Muscle layer of duodenum (tissue), 2 donors: Measurements from ENCODE around the gene MYO15A.

Source experiments
- H3K27ac ChIP-seq: one replicate; pipeline ENCODE4 v1.7.0; 2013; ENCODE audit warnings: mild to moderate bottlenecking, low read length
- H3K27me3 ChIP-seq: one replicate; pipeline ENCODE4 v1.7.0; 2013; ENCODE audit warnings: low read depth, mild to moderate bottlenecking, control low read depth, low read length
- H3K36me3 ChIP-seq, 2 donors: one replicate each; pipeline ENCODE4 v1.7.0; 2013; ENCODE audit warnings: low read length in 2 of 2, control low read depth in 1 of 2, mild to moderate bottlenecking in 1 of 2; ENCODE audit not compliant: insufficient read depth in 2 of 2, control insufficient read depth in 1 of 2
- H3K4me1 ChIP-seq, 2 donors: one replicate each; pipeline ENCODE4 v1.7.0; 2013; ENCODE audit warnings: low read length in 2 of 2, mild to moderate bottlenecking in 2 of 2, control low read depth in 1 of 2, moderate library complexity in 1 of 2; ENCODE audit not compliant: insufficient read depth in 2 of 2, control insufficient read depth in 1 of 2
- H3K4me3 ChIP-seq, 2 donors: one replicate each; pipeline ENCODE4 v1.7.0; 2013; ENCODE audit warnings: low read length in 2 of 2, low read depth in 1 of 2, mild to moderate bottlenecking in 1 of 2
- H3K9me3 ChIP-seq, 2 donors: one replicate each; pipeline ENCODE4 v1.7.0; 2013; ENCODE audit warnings: low read length in 2 of 2, control low read depth in 1 of 2, mild to moderate bottlenecking in 1 of 2; ENCODE audit not compliant: control insufficient read depth in 1 of 2
- donor health status: healthy.

The MYO15A gene

DNA sequence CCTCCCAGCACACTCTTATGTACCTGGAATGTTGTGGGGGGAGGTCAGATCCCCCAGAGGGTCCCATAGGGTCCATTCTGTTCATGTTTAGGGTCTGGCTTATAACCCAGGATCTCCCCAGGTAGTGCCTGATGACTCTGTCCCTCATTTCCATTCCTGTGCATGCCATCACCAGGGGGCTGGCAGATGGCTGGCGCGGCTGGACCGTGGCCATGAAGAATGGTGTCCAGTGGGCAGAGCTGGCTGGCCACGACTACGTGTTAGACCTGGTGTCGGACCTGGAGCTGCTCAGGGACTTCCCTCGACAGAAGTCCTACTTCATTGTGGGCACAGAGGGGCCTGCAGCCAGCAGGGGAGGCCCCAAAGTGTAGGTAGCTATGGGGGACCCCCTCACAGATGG, 40.0 kb downstream of the MYO15A start:
- Histone ChIP-seq H3K4me1 (no peaks in the 10 kb centered on the region), H3K9me3 (no peaks in the 10 kb centered on the region), H3K4me3 (no peak overlapping the region), H3K27me3 (no peaks in the 10 kb centered on the region), H3K36me3 (no peaks in the 10 kb centered on the region), H3K27ac (no peak overlapping the region)

DNA sequence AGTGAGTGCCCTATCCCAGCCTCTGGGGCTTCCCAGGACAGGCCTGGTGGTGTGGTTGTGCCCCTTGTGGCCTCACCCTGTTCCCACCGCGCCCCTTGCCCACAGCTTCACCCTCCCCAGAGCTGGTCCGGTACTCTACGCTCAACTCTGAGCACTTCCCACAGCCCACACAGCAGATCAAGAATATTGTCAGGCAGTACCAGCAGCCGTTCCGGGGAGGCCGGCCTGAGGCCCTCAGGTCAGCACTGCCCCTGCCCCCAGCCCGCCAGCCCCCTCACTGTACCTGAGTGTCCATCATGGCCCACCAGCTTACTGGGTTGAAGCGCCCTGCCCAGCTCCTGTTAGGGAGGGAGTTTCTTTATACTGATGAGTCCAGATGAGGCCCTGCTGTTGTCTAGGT, 42.7 kb downstream of the MYO15A start:
- H3K4me3 ChIP-seq: no peak overlapping the region
- no peaks in the 10 kb centered on the region for H3K27me3 ChIP-seq
- H3K36me3 ChIP-seq: no peaks in the 10 kb centered on the region
- H3K9me3 ChIP-seq: no peaks in the 10 kb centered on the region
- H3K27ac ChIP-seq: no peak overlapping the region
- no peaks in the 10 kb centered on the region for H3K4me1 ChIP-seq

DNA sequence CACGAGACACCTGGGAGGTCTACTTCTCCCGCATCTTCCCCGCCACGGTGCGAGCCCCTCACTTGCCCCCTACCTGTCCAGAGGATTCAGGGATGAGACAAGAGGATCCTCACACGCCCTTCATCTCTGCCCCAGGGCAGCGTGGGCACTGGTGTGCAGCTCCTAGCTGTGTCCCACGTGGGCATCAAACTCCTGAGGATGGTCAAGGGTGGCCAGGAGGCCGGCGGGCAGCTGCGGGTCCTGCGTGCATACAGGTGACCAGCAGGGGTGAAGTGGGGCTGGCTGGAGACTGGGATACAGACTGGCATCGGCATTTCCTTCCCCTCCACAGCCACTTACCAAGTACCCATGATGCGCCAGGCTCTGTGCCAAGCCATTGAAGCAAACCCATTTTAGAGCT, 46.6 kb downstream of the MYO15A start:
- H3K27ac ChIP-seq: no peak overlapping the region
- H3K27me3 ChIP-seq: no peaks in the 10 kb centered on the region
- H3K9me3 ChIP-seq: no peaks in the 10 kb centered on the region
- H3K36me3 ChIP-seq: no peaks in the 10 kb centered on the region
- H3K4me1 ChIP-seq: peaks cover 0 to 7% of the 10 kb centered on the region in 2 donors
- no peak overlapping the region for H3K4me3 ChIP-seq

DNA sequence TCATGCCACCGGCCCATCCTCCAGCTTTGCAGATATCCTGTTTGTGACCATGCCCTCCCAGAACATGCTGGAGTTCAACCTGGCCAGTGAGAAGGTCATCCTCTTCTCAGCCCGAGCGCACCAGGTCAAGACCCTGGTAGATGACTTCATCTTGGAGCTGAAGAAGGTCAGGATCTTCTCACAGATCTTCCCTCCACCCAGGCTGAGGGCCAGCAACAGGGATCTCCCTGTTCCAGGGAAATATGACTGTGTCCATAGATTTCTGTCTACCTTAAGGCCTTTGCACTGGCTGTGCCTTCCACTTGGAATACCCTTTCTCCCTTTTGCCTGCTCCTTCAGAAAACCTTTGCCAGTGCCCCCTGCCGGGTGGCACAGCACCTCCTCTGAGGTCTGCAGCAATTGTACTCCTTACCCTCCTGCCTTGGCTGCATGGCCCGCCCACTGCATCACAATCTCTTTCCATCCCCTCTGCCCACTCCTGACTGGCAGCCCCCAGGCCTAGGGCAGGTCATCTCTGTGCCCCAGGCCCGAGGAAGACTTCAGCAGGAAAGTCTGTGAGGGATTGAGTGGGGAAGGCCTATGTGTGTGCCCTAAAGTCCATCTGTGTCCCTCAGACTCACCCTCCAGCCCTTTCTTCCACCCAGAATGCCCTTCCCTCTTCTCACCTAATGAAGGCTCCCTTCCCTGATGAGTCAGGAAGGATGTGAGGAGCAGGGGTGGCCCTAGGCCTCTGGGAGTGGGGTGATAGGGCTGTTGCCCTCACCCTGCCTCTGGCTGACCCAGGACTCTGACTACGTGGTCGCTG, 47.8 kb downstream of the MYO15A start:
- no peak overlapping the region for H3K4me3 ChIP-seq
- H3K27ac ChIP-seq: no peak overlapping the region
- H3K9me3 ChIP-seq: no peaks in the 10 kb centered on the region
- H3K27me3 ChIP-seq: no peaks in the 10 kb centered on the region
- no peaks in the 10 kb centered on the region for H3K36me3 ChIP-seq
- H3K4me1 ChIP-seq: peaks cover 0 to 7% of the 10 kb centered on the region in 2 donors

DNA sequence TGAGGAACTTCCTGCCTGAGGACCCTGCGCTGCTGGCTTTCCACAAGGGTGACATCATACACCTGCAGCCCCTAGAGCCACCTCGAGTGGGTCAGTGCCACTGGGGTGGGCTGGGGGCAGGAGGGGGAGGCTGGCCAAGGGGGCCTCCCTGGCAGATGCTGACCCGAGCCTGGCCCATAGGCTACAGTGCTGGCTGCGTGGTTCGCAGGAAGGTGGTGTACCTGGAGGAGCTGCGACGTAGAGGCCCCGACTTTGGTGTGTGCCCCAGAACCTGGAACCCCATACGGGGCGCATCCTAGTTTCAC, 48.4 kb downstream of the MYO15A start:
- peaks cover 0 to 7% of the 10 kb centered on the region in 2 donors for H3K4me1 ChIP-seq
- H3K4me3 ChIP-seq: no peak overlapping the region
- no peaks in the 10 kb centered on the region for H3K36me3 ChIP-seq
- no peak overlapping the region for H3K27ac ChIP-seq
- H3K9me3 ChIP-seq: no peaks in the 10 kb centered on the region
- H3K27me3 ChIP-seq: no peaks in the 10 kb centered on the region

DNA sequence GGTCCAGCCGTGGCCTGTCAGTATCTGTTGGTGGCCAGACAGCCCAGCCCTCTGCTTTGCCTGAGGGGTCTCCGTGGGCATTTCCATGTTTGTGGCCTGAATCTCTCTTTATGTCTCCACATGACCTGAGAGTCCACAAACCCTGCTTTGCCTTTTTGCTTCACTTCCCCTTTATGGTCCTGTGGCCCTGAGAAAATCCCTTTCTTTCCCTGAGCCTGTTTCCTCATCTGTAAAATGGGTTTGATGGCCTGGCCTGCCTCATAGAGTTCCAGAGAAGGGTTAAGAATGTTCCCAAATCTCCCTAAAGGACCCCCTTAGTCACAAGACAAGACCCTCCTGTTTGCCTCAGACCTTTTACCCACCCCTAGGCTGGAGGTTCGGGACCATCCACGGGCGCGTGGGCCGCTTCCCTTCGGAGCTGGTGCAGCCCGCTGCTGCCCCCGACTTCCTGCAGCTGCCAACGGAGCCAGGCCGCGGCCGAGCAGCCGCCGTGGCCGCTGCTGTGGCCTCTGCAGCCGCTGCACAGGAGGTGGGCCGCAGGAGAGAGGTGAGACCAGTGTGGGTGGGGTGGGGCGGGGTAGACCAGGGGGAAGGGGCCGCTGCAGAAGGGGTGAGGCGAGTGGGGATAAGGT, 48.9 kb downstream of the MYO15A start:
- Histone ChIP-seq H3K4me3 (no peak overlapping the region), H3K27ac (no peak overlapping the region), H3K27me3 (no peaks in the 10 kb centered on the region), H3K4me1 (peaks cover 0 to 7% of the 10 kb centered on the region in 2 donors), H3K36me3 (no peaks in the 10 kb centered on the region), H3K9me3 (no peaks in the 10 kb centered on the region)

DNA sequence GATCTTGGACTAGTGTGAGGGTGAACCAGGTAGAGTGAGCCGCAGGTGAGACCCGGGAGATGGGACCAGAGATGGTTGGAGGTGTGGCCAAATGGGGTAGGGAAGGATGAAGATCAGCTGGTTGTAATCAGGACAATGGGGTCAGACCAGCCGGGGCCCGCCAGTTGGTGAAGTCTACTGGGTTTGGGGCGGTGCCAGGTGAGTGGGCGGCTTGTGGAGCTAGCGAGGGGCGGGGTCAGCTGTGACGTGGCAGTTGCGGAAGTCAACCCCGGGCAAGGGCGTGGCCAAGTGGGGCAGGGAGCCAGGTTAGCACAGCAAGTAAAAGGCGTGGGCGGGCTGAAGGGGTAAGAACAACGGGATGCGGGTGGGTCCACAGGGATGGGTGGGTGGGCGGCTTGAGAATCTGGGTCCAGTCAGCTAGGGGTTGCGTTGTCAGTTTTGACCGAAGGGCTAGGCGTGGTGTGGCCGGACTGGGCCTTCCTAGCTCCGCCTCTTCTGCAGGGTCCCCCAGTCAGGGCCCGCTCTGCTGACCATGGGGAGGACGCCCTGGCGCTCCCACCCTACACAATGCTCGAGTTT, 49.6 kb downstream of the MYO15A start:
- no peaks in the 10 kb centered on the region for H3K36me3 ChIP-seq
- H3K27me3 ChIP-seq: no peaks in the 10 kb centered on the region
- no peaks in the 10 kb centered on the region for H3K9me3 ChIP-seq
- peaks cover 0 to 7% of the 10 kb centered on the region in 2 donors for H3K4me1 ChIP-seq
- H3K27ac ChIP-seq: no peak overlapping the region
- H3K4me3 ChIP-seq: peak overlapping the region; percentile 48

DNA sequence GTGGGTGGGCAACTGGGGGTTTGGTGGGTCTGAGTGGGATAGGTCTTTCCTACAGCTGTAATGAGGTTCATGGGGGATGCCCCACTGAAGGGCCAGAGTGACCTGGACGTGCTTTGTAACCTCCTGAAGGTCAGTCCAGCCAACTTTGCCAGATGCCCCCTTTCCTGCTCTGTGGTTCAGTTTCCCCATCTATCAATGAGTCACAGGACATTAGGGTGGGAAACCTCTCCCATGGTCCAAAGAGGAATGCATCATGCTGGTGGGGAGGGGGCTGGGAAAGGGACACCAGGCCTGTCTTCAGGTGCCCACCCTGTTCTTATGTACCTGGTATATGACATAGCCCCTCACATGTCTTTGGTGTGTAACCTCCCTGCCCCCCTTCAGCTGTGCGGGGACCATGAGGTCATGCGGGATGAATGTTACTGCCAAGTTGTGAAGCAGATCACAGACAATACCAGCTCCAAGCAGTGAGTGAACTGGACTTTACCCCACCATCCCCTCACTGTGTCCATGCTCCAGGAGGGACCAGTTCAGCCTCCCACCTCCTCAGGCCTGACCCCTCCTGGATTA, 51.1 kb downstream of the MYO15A start:
- H3K4me1 ChIP-seq: peaks cover 0 to 7% of the 10 kb centered on the region in 2 donors
- H3K9me3 ChIP-seq: no peaks in the 10 kb centered on the region
- no peaks in the 10 kb centered on the region for H3K27me3 ChIP-seq
- no peak overlapping the region for H3K4me3 ChIP-seq
- no peak overlapping the region for H3K27ac ChIP-seq
- no peaks in the 10 kb centered on the region for H3K36me3 ChIP-seq

DNA sequence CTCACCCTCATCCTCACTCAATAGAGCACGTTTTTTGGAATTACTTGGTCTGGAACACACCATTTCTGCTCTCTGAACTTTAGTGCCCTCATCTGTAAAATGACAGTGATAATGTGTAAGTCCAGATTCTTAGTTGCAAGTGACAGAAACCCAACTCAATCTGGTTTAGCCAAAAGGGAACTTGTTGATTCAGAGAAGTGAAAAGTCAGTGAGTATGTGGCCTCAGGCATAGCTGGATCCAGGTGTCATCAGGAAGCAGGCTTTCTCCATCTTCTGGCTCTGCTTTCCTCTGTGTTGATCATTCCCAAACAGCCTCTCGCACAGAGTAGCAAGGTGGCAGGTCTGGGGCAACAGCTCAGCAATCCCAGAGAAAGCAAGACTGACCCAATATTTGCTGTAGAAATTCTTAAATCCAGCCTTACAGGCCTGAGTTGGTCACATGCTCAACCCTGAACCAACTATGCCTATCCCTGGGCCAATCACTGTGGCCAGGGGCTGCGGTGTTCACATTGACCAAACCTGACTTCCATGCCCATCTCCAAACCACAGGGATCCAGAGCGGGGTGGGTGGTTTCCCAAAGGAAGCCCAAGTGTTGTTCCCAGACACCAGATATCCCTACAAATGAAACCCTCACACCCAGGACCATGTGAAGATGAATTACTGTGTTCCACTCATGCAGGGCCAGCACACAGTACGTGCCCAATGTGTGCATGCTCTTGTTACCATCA, 51.7 kb downstream of the MYO15A start:
- Histone ChIP-seq H3K27ac (no peak overlapping the region), H3K36me3 (no peaks in the 10 kb centered on the region), H3K4me1 (peaks cover 0 to 7% of the 10 kb centered on the region in 2 donors), H3K9me3 (no peaks in the 10 kb centered on the region), H3K27me3 (no peaks in the 10 kb centered on the region), H3K4me3 (no peak overlapping the region)

DNA sequence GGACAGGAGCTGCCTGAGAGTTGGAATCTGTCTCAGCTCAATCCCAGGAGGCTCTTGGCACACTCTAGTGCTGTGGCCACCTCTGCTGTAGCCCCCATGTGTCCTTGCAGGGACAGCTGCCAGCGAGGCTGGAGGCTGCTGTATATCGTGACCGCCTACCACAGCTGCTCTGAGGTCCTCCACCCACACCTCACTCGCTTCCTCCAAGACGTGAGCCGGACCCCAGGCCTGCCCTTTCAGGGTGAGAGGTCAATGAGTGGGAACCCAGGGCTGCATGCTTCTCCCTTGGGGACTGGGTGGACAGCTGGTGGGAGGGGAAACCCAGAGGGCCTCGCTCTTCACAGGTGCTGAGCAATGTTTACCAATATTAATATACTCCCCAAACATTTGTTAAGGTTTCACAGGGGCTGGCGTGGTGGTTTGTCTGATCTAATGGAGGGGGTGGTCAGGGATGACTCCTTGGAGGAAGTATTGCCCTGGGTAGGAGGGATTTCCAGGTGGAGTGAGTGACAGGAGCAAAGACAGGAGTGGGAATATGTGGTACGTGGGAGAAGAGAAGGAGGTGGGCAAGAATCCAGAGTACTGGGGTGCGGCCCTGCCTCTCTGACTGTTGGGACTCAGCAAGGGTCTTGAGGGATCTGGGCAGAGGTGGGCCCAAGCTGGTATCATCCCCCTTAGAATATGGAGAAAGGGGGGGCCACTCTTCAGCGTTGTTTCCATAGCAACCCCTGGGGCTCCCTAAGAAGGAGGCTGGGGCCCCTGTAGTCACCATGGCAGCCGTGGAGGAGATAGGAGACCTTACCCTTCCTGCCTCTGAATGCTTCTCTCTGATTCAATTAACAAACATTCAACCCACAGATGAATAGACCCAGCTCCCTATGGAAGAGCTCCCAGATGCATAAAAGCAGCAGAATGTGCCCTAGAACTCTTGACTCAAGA, 52.9 kb downstream of the MYO15A start:
- Histone ChIP-seq H3K9me3 (no peaks in the 10 kb centered on the region), H3K4me1 (peaks cover 0 to 7% of the 10 kb centered on the region in 2 donors), H3K36me3 (no peaks in the 10 kb centered on the region), H3K27me3 (no peaks in the 10 kb centered on the region), H3K27ac (no peak overlapping the region), H3K4me3 (no peak overlapping the region)
